Esophagus squamous epithelium (tissue), 5 donors: ENCODE data around the gene TIMM21. TPM values are rescaled to one million over a fixed set of nuclear protein-coding genes. Genes with fewer than 3 reads are reported as not detected.

Source experiments
- DNase-seq: peaks from one replicate; lab custom pipeline; 2025; lab: John Stamatoyannopoulos, UW
- H3K27ac ChIP-seq, 4 donors: fragments of 200-600 bp; sonication (generic); one replicate each; pipeline ENCODE4 v1.5.1; 2016 to 2019; ENCODE audit warnings: mild to moderate bottlenecking in 1 of 4
- H3K27me3 ChIP-seq, 4 donors: fragments of 200-600 bp; sonication (generic); 1 replicate in 3 of 4; 2 replicates in 1 of 4; pipeline versions ENCODE4 v1.5.1 to v1.6.0; 2017 to 2021; ENCODE audit warnings: antibody characterized with exemption in 1 of 4
- H3K36me3 ChIP-seq, 3 donors: fragments of 200-600 bp; sonication (generic); one replicate each; pipeline ENCODE4 v1.5.1; 2016 to 2019
- H3K4me1 ChIP-seq, 3 donors: fragments of 200-600 bp; sonication (generic); one replicate each; pipeline ENCODE4 v1.5.1; 2017 to 2019
- H3K4me3 ChIP-seq, 4 donors: fragments of 200-600 bp; sonication (generic); 1 replicate in 3 of 4; 2 replicates in 1 of 4; pipeline ENCODE4 v1.5.1; 2016 to 2019; ENCODE audit warnings: mild to moderate bottlenecking in 2 of 4, moderate library complexity in 1 of 4
- H3K9me3 ChIP-seq, 3 donors: fragments of 200-600 bp; sonication (generic); one replicate each; pipeline ENCODE4 v1.5.1; 2016 to 2019
- CTCF ChIP-seq, 6 experiments: fragments of 450-650 bp in 4 of 6; fragments of 200-600 bp in 2 of 6; sonication (generic) in 2 of 6; IDR thresholded peaks; one replicate each; pipeline ENCODE4 v1.5.1; 2016 to 2019; ENCODE audit warnings: antibody characterized with exemption in 6 of 6, mild to moderate bottlenecking in 4 of 6, moderate library complexity in 4 of 6
- POLR2A ChIP-seq, 4 donors: fragments of 450-650 bp; IDR thresholded peaks; one replicate each; pipeline ENCODE4 v1.6.1; 2017; ENCODE audit warnings: antibody characterized with exemption in 4 of 4, mild to moderate bottlenecking in 4 of 4, moderate library complexity in 3 of 4
- WGBS, 2 donors: methylation state at CpG; one replicate each; pipeline ENCODE4 v1.1.5; 2018; 5-methylcytosine and 5-hydroxymethylcytosine counted together
- intact Hi-C: fragments of 100-400 bp; cut with DNase I; formaldehyde crosslinking; loops from one replicate; pipeline ENCODE4 v1.15.0; 2022
- total RNA-seq, 4 donors: library from RNA; depleted of rRNA; stranded (reverse); fragments of >200 nt; gene quantifications; one replicate each; pipeline ENCODE4 v1.1.0, GENCODE V29; 2016
- donor health status: DM: yes; HTN: yes; CAD: no.

The TIMM21 gene
- total RNA-seq, 4 donors from 2014 or later: 26.2 to 53.6 (median 31.2) TPM

GRCh38 chr18:74137920-74138538 lies 10.3 kb upstream of the TIMM21 start:
- no peak for DNase-seq
- Histone ChIP-seq H3K4me1 (peaks cover 0 to 10% (median 0%) of the 10 kb centered on the region in 3 donors), H3K9me3 (no peaks in the 10 kb centered on the region), H3K36me3 (no peaks in the 10 kb centered on the region), H3K27me3 (no peaks in the 10 kb centered on the region), H3K4me3 (no peak overlapping the region), H3K27ac (no peak overlapping the region)
- TF ChIP-seq POLR2A (IDR thresholded peaks at IDR 0.05) (no peak), CTCF (IDR thresholded peaks at IDR 0.05) (no peak)
- 72 to 76% methylated on average over 12 of the region's 12 CpGs for WGBS, 2 donors
- intact Hi-C loops: no loop called here

GRCh38 chr18:74139411-74139810 lies 8.9 kb upstream of the TIMM21 start:
- Histone ChIP-seq H3K27me3 (no peaks in the 10 kb centered on the region), H3K4me1 (peaks cover 0 to 10% (median 0%) of the 10 kb centered on the region in 3 donors), H3K27ac (no peak overlapping the region), H3K36me3 (no peaks in the 10 kb centered on the region), H3K9me3 (no peaks in the 10 kb centered on the region), H3K4me3 (no peak overlapping the region)
- intact Hi-C loops: no loop called here
- TF ChIP-seq CTCF (IDR thresholded peaks at IDR 0.05) (no peak), POLR2A (IDR thresholded peaks at IDR 0.05) (no peak)
- WGBS, 2 donors: 80 to 94% methylated on average over 2 of the region's 2 CpGs
- no peak for DNase-seq

- Histone ChIP-seq H3K36me3 (no peaks in the 10 kb centered on the region), H3K4me3 (no peak overlapping the region), H3K9me3 (no peaks in the 10 kb centered on the region), H3K27ac (no peak overlapping the region), H3K27me3 (no peaks in the 10 kb centered on the region), H3K4me1 (peaks cover 0 to 10% (median 0%) of the 10 kb centered on the region in 3 donors)
- TF ChIP-seq CTCF (IDR thresholded peaks at IDR 0.05) (no peak), POLR2A (IDR thresholded peaks at IDR 0.05) (no peak)
- 21 to 42% methylated on average over 2 to 3 of the region's 3 CpGs for WGBS, 2 donors
- intact Hi-C loops: no loop called here
- DNase-seq: no peak
These were observed 8.4 kb upstream of the TIMM21 start for GRCh38 chr18:74139888-74140287.

- H3K36me3 ChIP-seq: no peaks in the 10 kb centered on the region
- TF ChIP-seq CTCF (IDR thresholded peaks at IDR 0.05) (no peak), POLR2A (IDR thresholded peaks at IDR 0.05) (no peak)
- no peaks in the 10 kb centered on the region for H3K27me3 ChIP-seq
- no peak overlapping the region for H3K27ac ChIP-seq
- WGBS, 2 donors: 68 to 71% methylated on average over 1 of the region's 1 CpG
- DNase-seq: no peak
- intact Hi-C loops: no loop called here
- no peak overlapping the region for H3K4me3 ChIP-seq
- peaks cover 0 to 10% (median 0%) of the 10 kb centered on the region in 3 donors for H3K4me1 ChIP-seq
- H3K9me3 ChIP-seq: no peaks in the 10 kb centered on the region
These were observed 7.7 kb upstream of the TIMM21 start for GRCh38 chr18:74140582-74140981.

GRCh38 chr18:74141667-74142066 lies 6.7 kb upstream of the TIMM21 start:
- intact Hi-C loops: no loop called here
- Histone ChIP-seq H3K36me3 (no peaks in the 10 kb centered on the region), H3K27me3 (no peaks in the 10 kb centered on the region), H3K27ac (no peak overlapping the region), H3K4me3 (no peak overlapping the region), H3K9me3 (no peaks in the 10 kb centered on the region), H3K4me1 (peaks cover 0 to 12% (median 0%) of the 10 kb centered on the region in 3 donors)
- no peak for DNase-seq
- 39 to 65% methylated on average over 2 of the region's 2 CpGs for WGBS, 2 donors
- TF ChIP-seq CTCF (IDR thresholded peaks at IDR 0.05) (no peak), POLR2A (IDR thresholded peaks at IDR 0.05) (no peak)
